Heart left ventricle (tissue), 13 donors: ENCODE results near the gene TSPAN32.

ENCODE experiments used
- CTCF ChIP-seq, 12 donors: fragments of 200-600 bp; sonication (generic) in 4 of 12; IDR thresholded peaks; one replicate each; pipeline versions ENCODE4 v1.5.0 to v1.8.0; 2018 to 2022; ENCODE audit warnings: antibody characterized with exemption in 12 of 12, mild to moderate bottlenecking in 5 of 12
- POLR2A ChIP-seq, 2 donors: fragments of 450-650 bp; IDR thresholded peaks; one replicate each; pipeline ENCODE4 v1.6.1; 2017; ENCODE audit warnings: antibody characterized with exemption in 2 of 2, mild to moderate bottlenecking in 2 of 2, moderate library complexity in 2 of 2
- donor health status: ischemic (EF 13 %, LVEDD 7.1; RV severe dilation, severe dysfunction).
- donor health status: DM: no; HTN: yes; CAD: no.
- donor health status: DM: no; HTN: no; CAD: no.
- donor health status: ischemic (EF 25% LVEDD 6.9; RV normal size, moderate dysfunction).
- donor health status: ischemic (EF 25% LVEDD 5.7; RV mildly dilated, moderate dysfunction).
- donor health status: ischemic (EF 35%, LVEDD 5.7; RV mildly dilated, moderate dysfunction).
- donor health status: nonischemic (EF 11% LVEDD 7.7; RV severe dilation, severe dysfunction).
- donor health status: DM: yes; HTN: yes; CAD: no.
- donor health status: PGD.
- donor health status: ischemic (EF 29% LVEDD 5.4; RV normal size, mild dysfunction).
- donor health status: nonischemic (EF 23%, LVEDD 6.1; RV moderate dilation, normal function).

GRCh38 chr11:2256951-2257700 lies 44.7 kb upstream of the TSPAN32 start:
- TF ChIP-seq CTCF (IDR thresholded peaks at IDR 0.05) (no peak), POLR2A (IDR thresholded peaks at IDR 0.05) (no peak)
